ENCODE results near the gene ANKRD66. TPM values are rescaled to one million over a fixed set of nuclear protein-coding genes. Genes with fewer than 3 reads are reported as not detected.

Gene ANKRD66
- total RNA-seq = not detected

DNA sequence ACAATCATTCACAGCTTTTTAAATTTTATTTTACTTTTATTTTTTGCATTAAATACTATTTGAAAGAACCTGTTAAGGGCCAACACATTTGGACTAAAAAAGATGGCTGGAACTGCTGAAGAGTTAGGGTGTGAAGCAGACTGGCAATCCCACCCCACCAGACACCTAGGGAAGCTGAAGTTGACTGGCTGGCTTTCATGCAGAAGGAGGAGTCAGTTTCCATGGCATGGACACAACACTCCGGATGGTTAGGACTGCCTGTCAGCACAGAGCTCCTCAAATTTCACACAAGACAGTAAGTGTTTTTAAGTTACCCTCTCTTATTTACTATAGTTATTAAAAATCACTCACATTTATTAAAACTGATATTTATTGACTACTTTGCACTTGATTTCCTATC, at the start of gene ANKRD66:
Gene ANKRD66, plus strand, starts transcription at position 238 of the 400 bp plus-strand sequence. CDS start 5,016 bp downstream, outside the sequence.

DNA sequence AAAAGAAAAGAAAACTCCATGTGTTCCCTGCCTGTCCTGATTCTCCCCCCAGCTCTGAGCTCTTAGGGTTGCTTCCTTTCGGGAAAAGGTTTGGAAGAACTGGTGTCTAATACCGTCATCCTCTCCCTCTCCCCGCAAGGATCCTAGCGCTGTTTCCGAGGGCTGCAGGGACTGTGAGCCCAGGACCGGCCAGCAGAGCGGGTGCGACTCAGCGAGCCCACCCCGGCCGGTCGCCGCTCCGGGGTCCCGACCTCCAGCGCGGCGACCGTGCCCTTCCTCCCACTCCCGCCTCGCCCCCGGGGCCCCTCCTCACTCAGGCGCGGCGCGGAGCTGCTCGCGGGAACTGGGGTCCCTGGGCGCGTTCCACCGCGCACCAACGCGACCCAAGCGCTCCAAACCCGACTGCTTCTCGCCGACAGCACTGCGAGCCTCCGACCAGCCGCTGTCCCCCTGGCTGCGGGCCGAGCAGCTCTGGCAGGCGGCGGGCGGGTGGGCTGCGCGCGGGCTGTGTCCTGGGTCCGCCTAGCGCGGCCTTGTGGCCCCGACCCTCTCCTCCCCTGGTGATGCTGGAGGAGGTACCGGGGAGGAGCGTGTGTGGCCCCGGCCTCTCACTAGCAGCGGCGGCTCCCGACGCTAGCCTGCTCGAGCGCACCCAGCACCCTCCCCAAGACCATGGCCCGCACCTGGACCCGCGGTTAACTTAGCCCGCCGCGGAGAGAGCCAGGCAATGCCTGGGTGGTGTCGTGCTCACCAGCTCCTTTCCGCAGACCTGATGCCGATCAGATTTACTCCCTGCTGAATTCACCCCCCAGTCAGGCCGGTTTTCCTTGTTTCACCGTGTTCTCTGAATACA, 11.6 kb upstream of the ANKRD66 start, which contains the start of gene PLA2G7:
Gene PLA2G7, minus strand, starts transcription at position 509 of the 853 bp plus-strand sequence. CDS start 12,484 bp downstream, outside the sequence.

DNA sequence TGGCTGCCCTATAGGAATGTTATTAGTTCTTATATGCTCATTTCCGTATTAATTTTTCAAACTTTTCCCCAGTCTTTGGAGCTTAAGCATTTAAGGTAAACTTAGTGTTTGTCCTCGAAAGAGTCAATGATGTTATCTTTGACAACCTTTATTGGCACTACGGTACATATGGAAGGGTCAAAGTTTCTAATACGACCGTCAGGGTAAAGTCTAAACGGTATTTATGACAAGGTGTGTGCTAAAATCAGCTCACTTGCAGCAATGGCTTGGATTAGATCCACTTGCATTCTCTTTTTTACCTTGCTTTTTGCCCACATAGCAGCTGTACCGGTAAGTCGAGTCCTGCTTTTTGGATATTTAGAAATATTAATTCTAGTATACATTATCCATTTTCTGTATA, 46.4 kb downstream of the ANKRD66 start, which contains the start of gene MEP1A:
Gene MEP1A, plus strand, starts transcription at position 252 of the 400 bp plus-strand sequence. Its CDS starts 10 bp downstream, at position 262.

Other genes with a start within 250 kb of the ANKRD66 start
- gene CYP39A1, start 94.1 kb upstream of the ANKRD66 start, total RNA-seq = 18.6 TPM
- gene SLC25A27, start 94.0 kb upstream of the ANKRD66 start, total RNA-seq = 97.2 TPM
- gene TDRD6, start 59.0 kb upstream of the ANKRD66 start, total RNA-seq = 2.6 TPM
- gene PLA2G7, start 11.6 kb upstream of the ANKRD66 start, total RNA-seq = 1.9 TPM
- not detected for gene MEP1A, start 46.5 kb downstream of the ANKRD66 start, total RNA-seq
- 28.0 TPM for gene ADGRF5, start 175.0 kb downstream of the ANKRD66 start, total RNA-seq